GM18858 (cell line): ENCODE results near the gene DLST.

Experiments
- ATAC-seq: cut with Tn5 transposase; IDR thresholded peaks from one replicate; pipeline ENCODE4 v1.9.1; 2021; ENCODE audit not compliant: unreplicated experiment

DLST gene

DNA sequence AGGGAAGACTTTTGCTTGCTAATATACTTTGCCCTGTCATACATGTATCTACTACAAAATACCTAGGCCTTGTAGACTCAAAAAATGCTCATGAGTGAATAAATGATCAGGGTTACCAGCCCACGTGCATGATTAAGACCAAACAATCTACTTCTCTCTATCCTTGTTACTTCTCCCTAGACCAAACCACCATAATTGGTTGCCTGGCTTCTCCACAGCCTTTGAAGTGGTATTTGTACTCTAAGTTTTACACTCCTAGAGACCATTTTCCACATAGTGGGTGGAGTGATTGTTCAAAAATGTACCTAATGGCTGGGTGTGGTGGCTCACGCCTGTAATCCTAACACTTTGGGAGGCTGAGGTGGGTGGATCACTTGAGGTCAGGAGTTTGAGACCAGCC is 55.5 kb downstream of the DLST start:
- ATAC-seq: no peak

DNA sequence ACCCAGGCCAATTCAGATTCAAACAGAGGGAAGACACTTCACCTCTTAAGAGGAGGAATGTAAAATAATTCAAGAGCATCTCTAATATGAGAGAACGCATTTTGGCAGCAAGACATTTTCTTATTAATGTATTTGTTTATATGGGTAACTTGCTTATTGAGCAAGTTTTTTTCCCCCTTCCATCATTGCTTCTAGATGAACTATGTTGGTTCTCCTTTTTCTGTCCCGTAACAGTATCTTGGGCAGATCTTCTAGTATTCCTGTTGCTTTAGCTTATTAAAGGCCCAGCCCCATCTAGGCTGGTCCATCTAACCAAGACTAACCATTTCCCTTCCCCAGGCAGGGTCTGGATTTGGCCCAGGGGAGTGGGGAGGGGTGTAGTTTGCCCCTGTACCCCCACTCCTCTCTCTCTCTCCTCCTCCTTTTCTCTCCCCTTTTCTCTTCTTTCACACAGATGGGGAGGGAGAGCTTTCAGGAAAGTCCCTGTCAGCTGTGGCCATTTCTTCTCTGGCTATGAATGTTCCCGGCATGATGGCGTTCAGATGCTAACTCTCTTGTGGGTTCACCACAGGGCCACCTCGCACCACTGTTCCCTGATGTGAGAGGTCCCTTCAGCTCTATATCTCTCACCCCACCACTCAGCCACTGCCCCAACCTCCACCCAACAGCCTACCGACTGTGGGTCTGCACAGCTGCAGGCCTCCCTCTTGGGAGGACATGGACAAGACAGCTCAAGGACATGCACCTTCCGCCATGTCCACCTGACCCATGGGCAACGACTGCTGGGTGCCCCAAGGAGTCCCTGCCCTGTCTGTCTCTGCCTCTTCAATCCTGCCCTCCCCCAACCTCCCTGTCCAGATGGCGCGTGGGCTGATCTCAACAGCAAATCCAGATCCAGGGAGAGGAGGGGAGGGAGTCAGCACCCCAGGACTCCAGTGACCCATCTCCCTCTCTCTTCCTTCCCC is 57.1 kb downstream of the DLST start:
- ATAC-seq: no peak

- no peak for ATAC-seq
Observed at GRCh38 chr14:74940956-74941565, 59.3 kb downstream of the DLST start.

GRCh38 chr14:74941676-74942097 is 60.0 kb downstream of the DLST start:
- no peak for ATAC-seq

- ATAC-seq: no peak
Observed at GRCh38 chr14:74942181-74942580, 60.5 kb downstream of the DLST start.

DNA sequence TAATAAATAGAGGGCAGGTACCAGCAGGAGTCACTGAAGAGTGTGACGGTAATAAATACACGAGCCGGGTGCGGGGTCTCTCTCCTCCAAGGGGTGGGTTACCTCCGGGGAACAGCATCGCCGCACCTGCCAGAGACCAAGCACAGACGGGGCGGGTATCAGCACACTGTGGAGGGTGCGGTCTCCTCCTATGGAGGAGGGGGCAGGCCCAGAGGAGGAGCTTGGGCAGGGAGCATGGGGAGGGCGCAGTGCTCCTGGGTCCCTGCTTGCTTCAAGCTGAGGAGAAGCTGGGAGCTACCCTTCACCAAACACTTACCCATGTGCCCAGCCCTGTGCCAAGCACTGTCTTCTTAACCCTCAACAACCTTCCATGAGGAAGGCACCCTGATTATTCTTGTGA is 60.9 kb downstream of the DLST start:
- ATAC-seq: no peak

GRCh38 chr14:74945261-74945851 is 63.6 kb downstream of the DLST start:
- no peak for ATAC-seq

GRCh38 chr14:74945852-74946658 is 64.3 kb downstream of the DLST start:
- no peak for ATAC-seq

GRCh38 chr14:74946659-74947281 is 65.1 kb downstream of the DLST start:
- ATAC-seq: no peak

- no peak for ATAC-seq
Observed at GRCh38 chr14:74947353-74948227, 65.9 kb downstream of the DLST start.

GRCh38 chr14:74948228-74949175 is 66.8 kb downstream of the DLST start:
- ATAC-seq: no peak

GRCh38 chr14:74949191-74949601 is 67.5 kb downstream of the DLST start:
- ATAC-seq: no peak

- ATAC-seq: no peak
Observed at GRCh38 chr14:74949859-74950573, 68.3 kb downstream of the DLST start.

DNA sequence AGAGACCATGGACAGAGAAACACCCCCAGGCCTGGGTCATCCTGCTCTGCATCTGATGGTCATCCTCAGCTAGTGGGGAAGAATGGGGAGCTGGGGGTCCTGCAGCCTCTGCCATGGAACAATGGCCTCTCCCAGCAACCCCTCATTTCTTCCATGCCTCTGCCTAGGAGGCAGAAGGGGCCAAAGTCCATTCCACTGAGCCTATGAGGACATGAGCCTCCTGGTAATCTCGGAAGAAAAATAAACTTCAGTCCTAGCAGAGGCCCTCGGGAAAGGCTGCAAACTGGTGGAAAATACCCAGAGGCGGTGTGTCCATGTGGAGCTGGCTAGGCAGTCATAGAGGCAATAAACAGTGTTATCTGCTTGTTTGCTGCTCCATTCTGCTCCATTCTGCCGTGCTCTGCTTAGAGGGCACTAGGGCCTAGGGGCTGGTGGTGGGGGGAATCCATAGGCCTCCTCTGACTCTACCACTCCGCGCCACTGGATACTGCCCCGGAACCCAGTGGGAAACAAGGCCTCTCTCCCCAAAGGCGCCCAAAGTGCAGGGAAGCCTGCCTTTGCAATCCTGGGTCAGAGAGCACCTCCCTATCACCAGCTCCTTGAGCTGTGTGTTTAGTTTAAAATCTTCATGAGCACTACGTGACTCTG is 69.2 kb downstream of the DLST start:
- no peak for ATAC-seq

DNA sequence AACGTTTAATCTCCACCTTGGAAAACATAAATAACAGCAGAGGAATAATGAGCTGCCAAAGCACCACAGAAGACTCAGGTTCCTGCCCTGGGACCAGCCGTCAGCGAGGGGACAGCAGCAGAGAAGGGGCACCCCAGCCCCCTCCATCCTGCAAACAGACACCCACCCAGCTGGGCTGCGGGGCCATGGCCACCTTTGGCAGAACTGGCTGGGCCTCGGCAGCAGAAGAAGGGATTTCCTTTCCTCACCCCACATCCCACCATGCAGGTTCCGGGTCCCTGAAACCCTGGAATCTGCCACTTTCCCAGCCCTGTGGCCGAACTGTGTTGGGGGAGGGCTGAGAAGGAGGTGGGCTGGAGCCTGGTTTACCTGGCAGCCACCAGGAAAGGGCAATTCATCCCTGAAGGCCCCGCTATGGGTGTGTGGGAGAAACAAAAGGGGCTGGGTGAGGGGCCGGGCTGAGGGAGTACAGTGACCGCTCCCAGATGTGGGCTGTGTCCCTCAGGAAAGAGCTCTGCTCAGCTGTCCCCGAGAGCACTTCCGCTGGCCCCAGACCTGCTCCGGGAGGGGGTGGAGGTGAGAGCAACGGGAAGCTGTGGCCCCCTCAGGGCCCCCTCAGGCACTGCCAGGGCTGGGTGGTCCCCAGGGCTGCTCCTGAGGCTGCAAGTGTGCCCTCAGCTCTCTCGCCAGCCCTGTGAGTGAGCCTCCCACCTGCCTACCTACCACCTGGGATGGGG is 69.9 kb downstream of the DLST start:
- ATAC-seq: no peak

DNA sequence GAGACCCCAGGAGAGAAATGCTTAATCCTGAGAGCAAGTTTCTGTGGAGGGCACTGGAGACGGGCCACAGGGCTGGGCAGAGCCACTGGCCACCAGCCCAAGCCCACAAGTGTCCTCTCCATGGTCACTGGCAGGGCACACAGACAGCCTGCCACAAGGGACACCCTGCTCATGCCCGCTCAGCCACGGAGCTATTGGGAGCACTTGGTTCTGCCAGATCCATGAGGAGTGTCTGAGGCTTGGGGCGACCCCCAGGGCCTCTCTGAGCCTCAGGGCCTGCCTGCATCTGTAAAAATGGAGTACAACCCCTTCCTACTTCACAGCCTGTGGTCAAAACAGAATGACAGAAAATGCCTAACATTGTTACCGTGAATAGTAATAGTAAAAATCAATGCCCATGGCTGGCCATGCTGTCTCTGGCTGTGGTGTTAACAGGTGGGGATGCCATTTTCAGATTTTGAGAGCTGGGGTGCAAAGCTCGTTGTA is 70.5 kb downstream of the DLST start:
- no peak for ATAC-seq
